IPS-NIHi11 (cell line): Measurements from ENCODE around the gene TFAP2E.

Source experiments
- DNase-seq: peaks from one replicate; pipeline ENCODE4 v3.0.0; 2012; ENCODE audit warnings: mixed read lengths, low spot score

Gene TFAP2E

DNA sequence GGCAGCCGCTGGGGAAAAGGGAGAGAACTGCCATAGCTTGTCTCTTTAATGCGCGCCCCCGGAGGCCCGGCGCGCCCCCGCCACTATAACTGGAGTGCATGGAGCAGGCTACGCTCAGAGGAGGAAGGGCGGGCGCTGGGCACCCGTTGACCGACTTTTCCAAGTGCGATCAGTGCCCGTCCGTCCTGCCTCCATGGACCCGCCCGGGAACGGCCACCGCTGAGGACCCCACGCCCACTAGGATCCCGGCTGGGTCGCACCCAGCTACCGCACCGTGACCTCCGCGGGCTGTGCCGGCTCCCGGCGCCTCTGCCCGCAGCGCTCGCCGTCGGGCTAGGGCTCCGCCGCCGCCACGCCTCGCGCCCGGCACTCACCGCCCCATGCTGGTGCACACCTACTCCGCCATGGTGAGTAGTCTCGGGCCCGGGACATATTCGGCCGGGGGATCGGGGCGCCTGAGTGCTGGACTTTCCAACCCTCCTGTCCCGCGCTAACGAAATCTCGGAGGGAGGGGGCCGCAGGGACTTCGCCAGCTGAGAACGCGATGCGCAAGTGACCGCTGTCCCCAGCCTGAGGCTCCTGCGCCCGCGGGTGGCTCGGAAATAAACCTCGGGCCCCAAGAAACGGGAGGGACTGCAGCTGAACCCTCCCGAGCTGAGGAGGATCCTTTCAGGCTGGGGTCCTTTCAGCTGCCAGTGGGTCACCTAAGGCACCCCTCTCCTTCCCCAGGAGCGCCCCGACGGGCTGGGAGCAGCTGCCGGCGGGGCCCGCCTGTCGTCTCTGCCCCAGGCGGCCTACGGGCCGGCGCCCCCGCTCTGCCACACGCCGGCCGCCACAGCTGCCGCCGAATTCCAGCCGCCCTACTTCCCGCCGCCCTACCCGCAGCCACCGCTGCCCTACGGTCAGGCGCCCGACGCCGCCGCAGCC is at the start of gene TFAP2E:
Gene TFAP2E, plus strand, starts transcription at position 117 of the 927 bp plus-strand sequence. Its CDS starts 264 bp downstream, at position 381.
- peak; percentile 71 for DNase-seq

DNA sequence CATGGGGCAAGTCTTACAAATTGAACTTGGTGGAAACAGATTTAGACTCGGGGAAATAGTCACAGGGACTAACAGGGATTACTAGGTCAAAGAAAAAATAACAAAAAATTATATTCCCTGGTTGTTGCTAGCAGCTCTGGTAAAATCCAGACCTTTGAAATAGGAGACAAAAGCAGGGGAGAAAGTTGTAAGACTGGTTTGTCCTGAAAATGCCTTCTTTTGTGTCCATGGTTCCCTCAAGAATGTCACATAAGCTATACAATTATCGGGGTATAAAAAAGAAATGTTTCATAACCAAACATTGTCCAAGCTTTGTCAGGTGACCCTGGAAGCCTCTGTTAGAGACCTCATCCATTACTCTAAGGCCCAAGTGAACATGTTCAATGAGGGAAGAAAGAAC is 49.0 kb upstream of the TFAP2E start:
- no peak for DNase-seq

DNA sequence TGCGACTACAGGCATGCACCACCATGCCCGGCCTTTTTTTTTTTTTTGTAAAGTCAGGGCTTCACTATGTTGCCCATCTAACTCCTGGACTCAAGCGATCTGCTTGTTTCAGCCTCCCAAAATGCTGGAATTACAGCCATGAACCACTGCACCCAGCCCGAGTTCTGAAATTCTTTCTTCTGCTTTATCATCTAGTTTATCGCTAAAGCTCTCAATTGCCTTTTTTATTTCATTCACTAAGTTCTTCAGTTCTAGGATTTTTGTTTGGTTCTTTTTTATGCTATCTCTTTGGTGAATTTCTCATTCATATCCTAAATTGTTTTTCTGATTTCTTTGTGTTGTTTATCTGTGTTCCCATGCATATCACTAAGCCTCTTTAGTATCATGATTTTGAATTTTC is 42.9 kb upstream of the TFAP2E start:
- no peak for DNase-seq

DNA sequence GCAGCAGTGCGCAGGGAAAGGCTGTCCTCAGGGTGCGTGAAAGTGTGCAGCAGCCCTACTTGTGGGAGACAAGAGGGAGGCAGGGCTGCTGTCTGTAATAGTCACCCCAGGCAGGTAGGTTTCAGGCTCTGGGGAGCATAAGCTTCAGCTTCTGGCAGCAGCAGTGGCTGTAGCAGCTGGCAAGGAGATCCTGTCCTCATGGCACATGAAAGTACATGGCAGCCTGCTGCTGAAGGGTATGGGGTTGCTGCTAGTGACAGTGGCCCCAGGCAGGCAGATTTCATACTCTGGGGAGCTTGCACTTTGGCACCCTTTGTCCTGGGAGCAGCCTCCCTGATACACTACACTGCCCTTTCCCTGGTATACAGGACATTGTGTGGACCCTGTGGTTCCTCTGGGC is 42.2 kb upstream of the TFAP2E start:
- no peak for DNase-seq

DNA sequence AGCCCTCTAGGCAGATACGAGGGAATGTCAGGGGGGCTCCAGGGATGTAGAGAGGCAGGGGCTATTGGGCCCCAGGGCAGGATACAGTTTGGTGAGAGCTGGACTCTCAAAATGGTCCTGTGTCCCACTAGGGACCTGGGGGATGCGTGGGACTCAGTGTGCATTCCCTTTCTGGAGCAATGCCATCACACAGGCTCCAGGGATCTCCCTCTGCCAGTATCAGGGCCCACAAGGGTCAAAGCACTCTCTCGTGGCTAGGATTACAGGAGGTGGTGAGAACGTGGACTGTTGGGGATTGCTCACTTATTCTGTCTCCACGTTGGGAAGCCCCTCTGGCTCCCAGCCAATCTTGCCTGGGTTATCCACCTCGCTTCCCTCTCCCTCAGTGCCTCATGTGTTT is 41.7 kb upstream of the TFAP2E start:
- no peak for DNase-seq

DNA sequence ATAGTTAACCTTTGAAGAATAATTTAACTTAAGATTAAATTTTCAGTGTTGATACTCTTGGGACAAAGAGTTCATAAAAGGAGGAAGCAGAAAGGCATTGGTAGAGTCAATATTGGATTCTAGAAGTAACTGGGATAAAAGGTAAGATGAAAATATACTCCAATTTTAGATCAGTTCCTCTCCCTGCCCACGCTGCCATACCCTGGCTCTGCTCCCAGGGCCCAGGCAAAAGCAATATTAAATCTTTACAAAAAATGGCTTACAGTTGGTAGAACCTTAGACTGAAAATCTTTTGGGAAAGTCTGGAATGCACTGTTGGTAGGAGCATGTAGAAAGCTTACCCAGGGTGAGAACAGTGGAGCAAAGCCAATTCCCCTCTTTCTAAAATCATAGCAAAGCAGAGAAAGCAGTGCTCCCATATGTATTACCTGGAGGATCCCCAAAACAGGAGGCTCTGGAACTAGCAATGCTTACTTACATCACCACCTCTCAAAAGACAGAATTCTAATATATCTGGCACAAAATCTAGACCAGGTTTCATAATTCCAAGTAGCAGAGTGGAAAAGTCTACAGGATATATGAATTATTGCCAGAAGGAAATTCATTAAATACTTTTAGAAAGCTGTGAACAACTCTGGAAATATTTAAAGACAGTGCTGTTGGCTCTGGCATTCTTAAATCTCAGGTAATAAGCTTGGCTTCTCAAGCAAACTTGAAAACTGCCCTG is 40.5 kb upstream of the TFAP2E start:
- no peak for DNase-seq

DNA sequence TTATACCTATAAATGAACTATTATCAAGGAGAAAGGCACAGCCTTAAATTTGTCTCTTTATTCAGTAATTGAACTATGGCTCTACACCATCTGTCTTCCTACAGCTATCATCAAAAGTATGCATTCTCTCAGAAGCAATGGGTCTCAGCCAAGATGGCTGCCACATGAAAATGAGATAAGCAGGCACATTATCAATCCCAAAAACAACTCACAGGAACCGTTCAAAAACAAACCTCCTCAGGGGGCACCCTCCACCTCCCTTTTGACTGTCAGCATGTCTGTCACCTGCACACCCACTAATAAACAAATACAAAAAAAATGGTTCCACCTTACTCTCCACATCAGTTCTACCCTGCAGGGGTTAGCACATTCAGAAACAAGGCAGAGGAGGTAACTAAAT is 39.5 kb upstream of the TFAP2E start:
- no peak for DNase-seq

DNA sequence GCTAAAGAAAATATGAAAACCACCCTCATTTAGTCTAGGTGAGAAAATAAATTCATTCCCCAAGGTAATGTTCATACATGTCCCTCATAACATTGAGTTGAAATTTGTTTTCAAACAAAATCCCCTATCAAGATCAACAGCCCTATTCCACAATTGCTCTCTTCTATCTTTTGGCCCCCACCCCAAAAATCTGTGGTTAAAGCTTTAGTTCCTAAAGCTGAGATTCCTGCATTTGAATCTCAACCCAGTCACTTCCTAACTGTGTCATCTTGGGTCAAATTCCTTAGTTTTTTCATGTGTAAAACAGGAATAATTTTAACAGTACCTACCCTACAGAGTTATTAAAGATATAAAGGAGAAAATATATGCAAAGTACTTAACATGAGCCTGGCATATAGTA is 37.9 kb upstream of the TFAP2E start:
- no peak for DNase-seq

DNA sequence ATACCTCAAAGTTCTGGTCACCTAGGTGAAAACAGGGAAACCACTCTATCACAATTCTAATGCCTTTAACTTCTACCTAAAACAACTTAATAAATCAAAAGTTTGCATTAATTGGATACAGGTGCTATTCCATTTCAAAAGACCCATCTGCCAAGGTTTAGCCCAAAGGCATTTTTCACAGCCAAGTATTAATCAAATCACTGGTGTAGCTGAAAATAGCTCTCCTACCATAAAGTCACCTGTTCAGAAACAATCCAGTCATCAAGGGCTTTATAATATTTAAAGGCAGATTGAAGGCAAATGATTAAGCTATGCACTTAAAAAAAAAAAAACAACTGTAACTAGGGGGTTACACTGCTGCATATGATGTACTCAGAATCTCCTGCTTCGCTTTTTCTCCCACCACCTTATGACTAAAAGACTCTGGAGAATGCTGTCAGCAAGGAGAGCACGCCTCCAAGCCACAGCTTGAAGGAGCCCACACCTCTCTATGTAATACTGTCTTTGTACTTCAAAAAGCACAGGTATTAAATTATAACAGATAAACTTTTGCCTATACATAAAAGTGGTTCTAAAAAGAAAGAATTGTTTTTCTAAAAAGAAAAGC is 36.5 kb upstream of the TFAP2E start:
- DNase-seq, result no peak

DNA sequence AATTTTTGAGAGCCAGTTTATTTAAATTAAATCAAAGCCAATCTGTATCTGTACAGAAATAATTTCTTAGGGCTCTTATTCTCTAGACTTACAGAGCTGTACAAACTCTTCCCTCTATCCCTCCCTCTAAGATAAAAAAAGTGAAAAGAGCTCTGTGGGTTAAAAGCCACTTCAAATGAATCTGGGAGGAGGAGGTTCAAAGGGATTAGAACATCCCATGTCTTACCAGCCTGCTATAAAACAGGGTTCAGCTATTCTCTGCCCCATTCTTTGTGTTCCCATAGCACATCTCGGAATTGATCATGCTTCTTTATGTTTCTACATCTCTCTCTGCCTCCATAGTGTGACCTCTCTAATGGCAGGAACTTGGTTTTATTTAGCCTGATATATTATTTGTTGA is 35.3 kb upstream of the TFAP2E start:
- no peak for DNase-seq

DNA sequence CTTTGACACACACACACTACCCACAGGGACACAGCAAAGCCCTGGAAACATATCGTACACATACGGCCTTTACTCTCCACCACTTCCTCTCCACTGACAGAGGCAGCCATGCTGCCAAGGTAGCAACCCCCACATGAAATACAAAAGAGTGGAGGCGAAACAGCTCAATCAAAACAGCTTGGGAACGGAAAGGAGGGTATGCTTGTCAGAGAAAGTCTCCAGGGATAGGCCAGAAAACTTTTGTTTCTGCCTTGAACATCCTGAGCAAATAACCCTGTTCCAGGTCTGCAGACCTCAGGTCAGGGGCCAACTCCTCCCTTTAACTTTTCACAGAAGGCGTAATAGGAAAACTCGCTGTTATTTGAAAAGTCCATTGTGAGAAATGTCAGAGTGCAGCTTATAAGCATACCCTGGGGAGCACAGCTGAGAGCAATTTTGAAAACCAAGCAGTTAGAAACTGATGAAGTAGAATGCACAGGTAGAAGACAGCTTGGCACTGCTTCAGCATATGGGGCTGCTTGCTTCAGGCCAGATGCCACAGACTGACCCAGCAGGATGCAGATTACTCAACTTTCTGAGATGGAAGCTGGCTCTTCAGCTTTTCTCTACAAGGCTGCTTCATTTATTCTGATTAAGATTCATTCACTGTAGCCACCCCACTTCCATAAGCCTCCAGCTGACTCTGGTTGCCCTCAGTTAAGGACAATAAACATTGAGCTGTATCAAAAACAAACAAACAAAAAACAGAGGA is 33.9 kb upstream of the TFAP2E start:
- DNase-seq, result no peak

DNA sequence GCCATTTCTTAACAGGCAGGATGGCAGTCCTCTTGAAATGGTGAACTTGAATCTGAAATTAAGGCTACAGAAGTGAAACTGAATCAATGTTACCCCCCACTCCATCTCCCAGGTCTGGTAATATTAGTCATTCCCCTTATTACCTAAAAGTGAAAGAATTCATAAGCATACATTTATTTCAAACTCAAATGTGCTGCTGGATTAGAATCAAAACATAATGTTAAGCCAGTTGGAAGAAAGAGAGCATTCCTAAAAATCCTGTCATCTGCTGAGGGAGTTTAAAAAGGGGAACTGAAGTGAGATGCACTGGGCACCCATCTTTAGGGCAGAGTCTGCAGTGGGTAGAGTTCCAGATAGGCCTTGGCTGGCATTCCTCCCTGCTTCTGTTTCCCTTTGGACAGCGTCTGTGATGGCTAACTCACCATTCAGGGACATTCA is 33.3 kb upstream of the TFAP2E start:
- DNase-seq, result peak; percentile 3

DNA sequence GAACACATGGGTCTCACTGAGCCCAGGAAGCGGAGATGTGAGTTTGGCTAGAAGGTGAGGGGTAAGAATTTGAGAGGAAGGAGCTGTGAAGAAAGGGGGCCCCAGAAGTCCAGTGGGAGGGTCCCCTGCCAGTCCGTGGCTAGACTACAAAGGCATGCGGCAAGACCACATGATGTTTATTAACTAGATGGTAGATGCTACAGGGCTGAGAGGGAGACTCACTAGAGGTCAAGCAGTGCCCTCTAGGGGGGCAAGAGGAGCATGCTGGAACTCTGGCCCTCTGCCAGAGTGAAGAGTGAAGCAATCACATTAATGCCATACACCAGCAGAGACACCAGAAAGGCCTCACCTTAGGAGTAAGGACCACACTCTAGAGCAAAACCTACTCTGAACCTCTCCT is 28.1 kb upstream of the TFAP2E start:
- peak; percentile 73 for DNase-seq

DNA sequence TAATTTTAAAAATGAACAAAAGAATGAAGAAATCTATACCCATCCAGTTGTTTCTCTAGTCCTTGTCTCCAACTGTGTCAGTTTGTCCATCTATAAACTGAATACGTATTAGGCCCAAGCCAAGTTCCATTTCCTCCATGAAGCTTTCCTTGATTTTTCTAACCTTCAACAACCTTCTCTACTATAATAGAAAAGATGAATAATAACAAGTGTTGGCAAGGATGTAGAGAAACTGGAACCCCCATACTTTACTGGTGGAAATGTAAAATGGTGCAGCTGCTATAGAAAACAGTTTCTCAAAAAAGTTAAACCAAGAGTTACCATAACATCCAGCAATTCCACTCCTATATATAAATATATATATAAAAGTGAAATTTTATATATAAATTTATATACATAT is 26.5 kb upstream of the TFAP2E start:
- DNase-seq, result no peak

DNA sequence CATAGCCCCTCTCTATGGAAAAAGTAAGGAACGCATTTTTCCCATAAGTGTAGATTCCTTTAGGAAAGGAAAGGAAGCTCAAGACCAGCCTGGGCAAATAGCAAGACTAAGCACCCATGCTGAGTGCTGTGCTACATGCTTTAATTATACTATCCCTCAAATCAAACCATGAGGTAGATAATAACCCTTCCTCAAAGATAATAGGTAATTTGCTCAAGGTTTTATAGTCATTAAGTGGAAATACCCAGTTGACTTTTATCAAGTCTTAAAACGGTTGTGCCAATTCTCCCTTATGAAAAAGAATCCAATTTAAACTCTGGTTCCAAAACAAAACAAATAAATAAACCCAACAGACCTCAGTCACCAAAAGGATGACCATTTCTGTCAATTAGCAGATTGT is 19.3 kb upstream of the TFAP2E start:
- DNase-seq, result no peak

DNA sequence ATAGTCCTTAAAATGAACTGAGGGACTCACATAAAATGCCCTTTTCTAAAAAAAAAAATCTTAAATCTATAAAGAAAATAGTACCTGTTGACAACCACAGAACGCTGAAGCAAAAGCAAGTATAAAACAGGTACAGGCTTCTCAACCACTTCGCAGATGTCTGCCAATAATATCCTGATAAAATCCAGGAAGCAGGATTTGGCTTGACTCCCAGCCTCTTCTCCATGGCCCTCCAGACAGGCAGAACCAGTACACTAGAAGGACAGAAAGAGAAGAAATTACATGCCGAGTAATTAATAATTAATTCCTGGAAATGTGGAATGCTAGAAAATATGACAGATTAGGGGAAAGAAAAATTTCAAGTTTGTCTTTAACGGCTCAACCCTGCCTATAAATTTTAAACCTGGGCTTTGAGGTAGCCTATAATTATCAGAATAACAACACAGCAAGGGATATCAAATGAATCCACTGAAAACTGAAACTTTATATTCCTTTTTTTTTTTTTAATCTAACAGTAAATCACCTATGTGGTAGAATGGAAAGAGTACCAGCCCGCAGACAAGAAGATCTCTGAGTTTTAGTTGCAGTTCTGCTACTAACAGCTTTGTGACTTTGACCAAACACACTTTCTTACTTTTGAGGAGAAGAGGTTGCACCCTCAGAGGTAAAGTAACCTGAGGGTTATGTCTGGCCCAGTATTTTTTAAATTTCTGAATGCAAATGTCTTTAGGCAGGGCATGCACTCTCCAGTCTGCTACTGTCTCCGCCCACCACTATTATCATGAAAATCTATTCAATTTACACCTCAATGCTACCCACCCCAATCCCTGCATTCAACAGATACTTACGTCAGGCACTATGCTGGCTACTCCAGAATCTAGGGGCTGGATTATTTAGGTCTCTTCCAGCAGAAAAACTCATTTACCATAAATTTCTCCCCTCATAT is 18.6 kb upstream of the TFAP2E start:
- peak; percentile 57 for DNase-seq

DNA sequence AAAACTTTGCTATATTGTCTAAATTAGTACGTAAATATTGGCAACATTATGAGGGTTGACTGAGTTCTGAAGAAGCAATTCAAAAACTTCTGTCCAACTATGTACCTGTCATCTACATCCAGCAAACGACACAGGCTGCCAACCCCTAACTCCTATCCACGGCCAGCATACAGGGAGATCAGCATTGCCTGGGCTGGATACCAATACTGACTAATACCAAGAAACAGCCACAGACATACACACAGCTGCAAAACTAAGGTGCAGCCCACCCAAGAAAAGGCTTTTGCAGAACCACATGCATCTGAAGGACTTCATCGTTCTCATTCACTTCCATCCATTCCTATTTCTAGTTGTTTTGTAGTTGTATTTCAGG is 17.9 kb upstream of the TFAP2E start:
- no peak for DNase-seq

DNA sequence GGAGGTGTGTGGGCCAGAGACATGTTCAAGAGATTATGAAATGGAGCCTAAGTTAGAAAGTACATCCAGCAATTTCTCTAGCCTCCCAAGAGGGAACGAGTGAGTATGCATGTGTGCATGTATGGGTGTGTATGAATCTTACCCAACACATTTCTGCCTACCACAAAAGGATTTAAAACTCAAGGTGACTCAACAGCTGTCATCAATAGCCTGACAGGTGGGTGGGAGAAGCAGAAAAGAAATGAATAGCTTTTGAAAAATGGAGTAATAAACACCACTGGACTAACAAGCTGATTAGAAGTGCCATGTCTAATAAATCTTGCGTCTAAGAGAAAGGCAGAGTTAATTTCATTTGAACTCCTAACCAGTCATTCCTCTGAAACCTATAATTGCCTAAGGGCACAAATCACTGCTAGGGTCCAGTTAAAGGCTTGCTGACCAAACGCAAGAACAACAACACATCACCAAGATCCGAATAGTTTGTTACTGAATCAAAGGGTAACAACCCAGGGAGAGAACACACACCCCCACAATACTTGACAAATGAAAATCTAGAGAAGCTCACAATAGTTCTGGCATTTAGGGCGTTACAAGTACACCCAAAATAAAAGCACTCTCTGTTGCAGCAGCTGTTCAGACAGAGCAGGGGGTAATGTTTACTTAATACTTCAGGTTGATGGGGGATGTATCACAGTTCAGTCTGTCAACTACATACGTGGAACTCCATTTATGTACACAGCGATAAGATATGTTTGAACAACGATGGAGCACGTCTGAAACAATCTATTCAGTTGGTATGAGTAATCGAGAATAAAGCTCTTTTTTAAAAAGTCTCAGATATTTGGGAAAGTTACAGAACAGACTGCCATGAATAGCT is 17.3 kb upstream of the TFAP2E start:
- DNase-seq, result no peak

DNA sequence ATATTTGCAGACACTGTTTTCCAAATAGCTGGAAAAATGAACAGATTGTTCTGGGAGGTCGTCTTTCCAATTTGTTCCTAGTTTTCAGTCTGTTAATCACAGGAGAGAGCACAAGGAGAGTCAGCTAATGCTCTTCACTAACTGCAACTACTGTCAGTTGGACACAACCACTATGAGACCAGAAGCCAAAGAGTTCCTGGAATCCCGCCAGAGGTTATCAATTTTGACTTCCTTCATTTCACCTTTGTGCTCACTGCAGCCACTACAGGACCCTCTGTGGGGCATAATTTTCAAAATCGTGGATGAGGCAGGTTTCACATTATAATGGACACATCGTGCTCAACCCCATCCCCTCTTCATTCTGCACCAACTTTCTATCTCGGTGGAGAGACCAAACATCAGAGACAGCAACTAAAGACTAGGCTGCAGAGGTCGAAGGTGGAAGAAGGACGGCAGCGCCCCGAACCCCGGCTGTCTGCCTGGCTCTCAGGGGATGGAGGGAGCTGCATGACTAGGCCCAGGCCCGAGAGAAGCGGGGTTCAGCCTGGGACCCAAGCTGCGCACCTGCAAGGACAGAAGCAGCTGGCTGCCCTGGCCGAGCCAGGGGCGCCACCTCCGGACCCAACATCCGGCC is 16.5 kb upstream of the TFAP2E start:
- no peak for DNase-seq
